GM21737 (cell line): ENCODE measurements around the gene TMEM53.

Source experiments
- ATAC-seq: cut with Tn5 transposase; IDR thresholded peaks from one replicate; pipeline ENCODE4 v1.9.1; 2021; ENCODE audit warnings: mild to moderate bottlenecking, moderate library complexity; ENCODE audit not compliant: unreplicated experiment

TMEM53 gene

DNA sequence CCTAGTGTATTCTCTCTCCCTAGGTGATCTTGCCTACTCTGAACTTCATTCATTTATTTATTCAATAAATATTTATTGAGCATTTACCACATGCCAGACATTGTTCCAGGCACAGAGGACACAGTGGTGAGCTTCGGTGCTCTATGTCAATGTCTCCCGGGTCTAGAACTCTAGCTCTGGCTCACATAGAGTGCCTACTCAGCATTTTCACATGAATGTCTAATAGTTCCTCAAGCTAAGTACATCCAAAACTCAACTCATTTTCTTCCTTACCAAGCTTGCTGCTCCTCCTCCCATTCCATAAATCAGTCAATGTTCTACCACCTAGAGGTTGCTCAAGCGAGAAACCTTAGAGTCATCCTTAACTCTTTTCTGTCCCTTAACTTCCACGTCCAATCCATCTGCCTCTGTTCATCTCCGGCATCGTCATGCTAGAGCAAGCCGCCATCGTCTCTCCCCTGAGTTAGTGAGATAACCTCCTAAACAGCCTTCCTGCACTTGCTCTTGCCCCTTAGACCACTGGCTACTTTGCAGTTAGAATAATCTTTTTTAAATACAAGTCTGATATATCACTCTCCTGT is 67.5 kb downstream of the TMEM53 start:
- no peak for ATAC-seq

- ATAC-seq = no peak
These were observed 68.2 kb downstream of the TMEM53 start for GRCh38 chr1:44605914-44606615.

GRCh38 chr1:44604157-44604955 is 69.9 kb downstream of the TMEM53 start:
- no peak for ATAC-seq

- ATAC-seq = no peak
These were observed 70.6 kb downstream of the TMEM53 start for GRCh38 chr1:44603718-44604117.
